GM12873 (cell line): ENCODE data around the gene CROCC2.

ENCODE experiments used
- TF ChIP-seq, protein P1 (sequence below): IDR thresholded peaks from 2 replicates; pipeline ENCODE4 v1.5.1; 2012; ENCODE audit warnings: low read depth, mild to moderate bottlenecking, moderate library complexity, low read length, control low read depth; ENCODE audit not compliant: insufficient read depth; ENCODE audit errors: missing control alignments

Gene CROCC2

DNA sequence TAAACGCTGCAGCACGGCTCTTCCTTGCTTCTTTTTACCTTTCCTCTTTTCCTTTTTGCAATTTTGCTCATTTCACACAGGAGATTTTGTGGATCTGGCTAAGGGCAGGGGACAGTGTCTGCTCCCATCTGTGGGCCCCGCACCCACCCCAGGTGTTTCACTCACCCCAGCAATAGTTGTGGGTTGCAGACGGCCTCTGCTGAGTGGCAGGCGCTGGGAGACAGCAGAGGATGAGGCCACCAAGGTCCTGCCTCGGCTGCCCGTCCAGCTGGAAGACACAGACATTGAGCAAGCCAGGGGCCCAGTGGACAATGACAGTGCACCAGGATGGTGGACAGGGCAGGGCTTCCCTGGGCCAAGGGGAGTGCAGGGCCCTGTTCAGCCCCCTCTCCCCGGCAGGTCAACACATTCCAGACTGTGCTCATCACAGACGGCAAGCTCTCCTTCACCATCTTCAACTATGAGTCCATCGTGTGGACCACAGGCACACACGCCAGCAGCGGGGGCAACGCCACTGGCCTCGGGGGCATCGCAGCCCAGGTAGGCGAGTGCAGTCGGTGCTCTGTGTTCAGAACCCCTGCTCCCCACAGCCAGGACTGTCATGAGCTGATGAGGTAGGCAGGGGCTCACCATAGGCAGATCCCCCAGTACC, 127.3 kb downstream of the CROCC2 start:
- TF ChIP-seq, protein P1, sequence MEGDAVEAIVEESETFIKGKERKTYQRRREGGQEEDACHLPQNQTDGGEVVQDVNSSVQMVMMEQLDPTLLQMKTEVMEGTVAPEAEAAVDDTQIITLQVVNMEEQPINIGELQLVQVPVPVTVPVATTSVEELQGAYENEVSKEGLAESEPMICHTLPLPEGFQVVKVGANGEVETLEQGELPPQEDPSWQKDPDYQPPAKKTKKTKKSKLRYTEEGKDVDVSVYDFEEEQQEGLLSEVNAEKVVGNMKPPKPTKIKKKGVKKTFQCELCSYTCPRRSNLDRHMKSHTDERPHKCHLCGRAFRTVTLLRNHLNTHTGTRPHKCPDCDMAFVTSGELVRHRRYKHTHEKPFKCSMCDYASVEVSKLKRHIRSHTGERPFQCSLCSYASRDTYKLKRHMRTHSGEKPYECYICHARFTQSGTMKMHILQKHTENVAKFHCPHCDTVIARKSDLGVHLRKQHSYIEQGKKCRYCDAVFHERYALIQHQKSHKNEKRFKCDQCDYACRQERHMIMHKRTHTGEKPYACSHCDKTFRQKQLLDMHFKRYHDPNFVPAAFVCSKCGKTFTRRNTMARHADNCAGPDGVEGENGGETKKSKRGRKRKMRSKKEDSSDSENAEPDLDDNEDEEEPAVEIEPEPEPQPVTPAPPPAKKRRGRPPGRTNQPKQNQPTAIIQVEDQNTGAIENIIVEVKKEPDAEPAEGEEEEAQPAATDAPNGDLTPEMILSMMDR, result no peak

DNA sequence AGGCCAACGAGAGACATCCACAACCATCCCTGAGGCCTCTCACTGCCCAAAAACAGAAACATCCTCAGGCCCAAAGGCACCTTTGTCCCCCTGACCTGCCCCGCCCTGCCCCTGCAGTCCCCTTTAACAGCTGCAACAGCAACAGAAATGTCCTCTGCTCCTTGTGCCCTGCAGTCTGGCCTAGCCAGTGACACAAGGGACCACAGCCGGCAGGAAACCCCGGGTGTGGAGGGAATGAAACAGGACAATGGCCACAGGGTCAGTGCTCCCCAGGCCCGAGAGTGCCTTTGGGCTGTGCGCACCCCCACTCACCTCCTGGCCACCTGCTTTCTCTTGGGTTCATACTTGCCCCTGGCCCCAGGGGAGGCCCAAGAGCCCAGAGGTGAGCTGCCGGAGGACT, 127.9 kb downstream of the CROCC2 start:
- TF ChIP-seq, protein P1, result no peak

DNA sequence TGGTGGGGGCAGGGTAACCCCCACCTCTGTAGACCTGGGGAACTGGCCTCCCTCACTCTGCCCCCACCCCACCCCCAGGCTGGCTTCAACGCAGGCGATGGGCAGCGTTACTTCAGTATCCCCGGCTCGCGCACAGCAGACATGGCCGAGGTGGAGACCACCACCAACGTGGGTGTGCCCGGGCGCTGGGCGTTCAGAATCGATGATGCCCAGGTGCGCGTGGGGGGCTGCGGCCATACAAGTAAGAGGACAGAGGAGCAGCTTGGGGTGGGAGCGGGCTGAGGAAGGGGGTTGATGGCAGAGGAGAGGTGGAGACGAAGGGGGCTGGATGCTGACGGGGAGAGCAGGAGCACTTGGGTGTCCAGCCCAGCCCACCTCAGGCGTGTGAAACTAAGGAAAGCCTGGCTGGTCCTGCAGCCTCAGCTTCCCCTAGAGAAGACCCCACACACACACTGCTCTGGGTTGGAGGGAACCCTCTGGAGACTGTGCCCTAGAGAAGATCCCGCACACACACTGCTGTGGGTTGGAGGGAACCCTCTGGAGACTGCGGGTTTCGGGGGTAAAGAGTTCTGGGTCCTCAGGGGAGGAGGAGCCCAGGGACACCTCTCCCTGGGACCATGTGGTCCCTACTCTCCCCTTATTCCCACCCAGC, 128.5 kb downstream of the CROCC2 start:
- TF ChIP-seq, protein P1, result no peak

DNA sequence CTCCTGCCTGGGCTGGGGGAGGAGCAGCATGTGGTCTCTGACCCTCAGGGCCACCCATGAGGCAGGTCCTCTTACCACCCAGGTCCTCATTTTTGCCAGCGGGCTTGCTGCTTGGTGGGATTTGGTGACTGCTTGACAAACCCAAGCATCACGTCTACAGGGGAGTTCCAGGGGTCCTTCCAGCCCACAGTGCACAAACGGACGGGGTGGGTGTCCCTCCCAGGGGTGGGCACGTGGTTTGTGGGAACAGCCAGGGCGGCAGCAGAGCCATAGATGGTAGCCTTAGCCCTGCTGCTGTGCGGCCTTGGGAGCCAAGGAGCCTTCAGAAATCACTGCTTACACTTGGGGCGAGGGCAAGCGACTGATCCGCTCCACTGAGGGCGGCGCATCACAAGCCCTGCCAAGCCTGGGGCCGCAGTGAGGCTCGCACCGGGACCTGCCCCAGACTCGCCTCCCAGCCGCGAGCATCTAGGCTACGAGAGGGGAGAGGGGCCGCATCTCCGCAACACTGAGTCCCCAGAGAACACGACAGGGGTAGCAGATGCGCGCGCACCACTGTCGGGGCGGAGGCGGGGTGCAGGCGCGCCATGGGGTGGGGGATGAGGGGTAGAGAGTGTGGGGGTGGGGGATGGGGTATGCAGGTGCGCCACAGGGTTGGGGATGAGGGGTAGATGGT, 129.1 kb downstream of the CROCC2 start:
- TF ChIP-seq, protein P1, result no peak

DNA sequence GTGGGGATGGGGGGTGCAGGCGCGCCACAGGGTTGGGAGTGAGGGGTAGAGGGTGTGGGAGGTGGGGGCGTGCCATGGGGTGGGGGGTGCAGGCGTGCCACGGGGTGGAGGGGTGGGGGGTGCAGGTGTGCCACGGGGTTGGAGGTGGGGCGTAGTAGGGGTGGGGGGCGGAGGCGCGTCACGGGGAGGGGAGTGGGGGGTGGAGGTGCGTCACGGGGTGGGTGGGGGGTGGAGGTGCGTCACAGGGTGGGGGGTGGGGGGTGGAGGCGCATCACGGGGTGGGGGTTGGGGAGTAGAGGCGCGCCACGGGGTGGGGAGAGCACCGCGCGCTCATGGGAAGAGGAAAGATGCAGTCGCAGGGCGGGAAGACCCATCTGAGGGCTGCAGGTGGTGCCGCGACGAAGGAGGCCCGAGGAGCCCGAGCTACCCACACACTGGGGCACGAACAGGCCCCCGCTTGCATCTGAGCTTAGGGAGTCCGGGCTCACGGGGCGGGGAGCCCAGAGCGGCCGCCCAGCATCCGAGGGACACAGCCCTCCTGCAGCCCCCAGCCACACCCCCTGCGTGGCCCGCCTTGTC, 129.8 kb downstream of the CROCC2 start:
- TF ChIP-seq, protein P1, result no peak

DNA sequence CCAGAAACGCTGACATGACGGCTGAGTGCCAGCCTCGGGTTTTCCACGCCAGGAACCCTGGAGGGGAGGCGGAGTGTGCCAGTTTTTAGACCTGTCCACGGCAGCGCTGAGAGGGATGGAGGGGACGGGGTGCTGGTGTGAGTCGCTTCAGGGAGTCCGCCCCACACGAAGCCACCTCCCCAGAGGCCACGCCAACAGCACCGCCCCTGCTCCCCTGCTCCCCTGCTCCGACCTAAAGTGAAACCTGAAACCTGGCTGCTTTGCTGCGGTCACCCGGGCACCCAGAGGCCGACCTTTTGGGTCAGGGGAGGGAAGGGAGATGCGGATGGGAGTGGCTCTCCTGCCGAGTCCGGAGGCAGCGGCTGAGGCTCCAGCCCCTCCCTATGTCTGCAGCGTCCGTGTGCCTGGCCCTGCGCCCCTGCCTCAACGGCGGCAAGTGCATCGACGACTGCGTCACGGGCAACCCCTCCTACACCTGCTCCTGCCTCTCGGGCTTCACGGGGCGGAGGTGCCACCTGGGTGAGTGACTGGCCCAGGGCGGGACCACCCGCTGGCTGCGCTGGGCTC, 130.3 kb downstream of the CROCC2 start:
- TF ChIP-seq, protein P1, result no peak

DNA sequence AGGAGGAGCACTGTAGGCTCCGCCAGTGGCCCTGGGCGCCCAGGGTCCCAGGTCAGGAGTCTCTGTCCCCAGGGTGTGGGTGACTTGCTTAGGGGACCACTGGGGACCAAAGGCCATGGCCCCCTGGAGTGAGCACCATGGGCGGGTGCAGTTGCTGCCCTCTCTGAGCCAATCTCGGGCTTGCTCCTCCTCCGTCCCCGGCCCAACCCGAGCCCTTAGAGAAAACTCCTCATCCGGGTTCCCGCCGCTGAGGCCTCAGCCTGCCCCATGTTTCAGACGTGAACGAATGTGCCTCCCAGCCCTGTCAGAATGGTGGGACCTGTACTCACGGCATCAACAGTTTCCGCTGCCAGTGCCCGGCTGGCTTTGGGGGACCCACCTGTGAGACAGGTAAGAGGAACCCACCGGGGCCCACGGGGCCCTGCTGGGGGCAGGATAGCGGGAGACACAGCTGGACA, 130.9 kb downstream of the CROCC2 start:
- TF ChIP-seq, protein P1, result no peak
